ENCODE results near the gene KCP.
"Not testable (repeated sequence)": the region's sequence is repeated elsewhere in the genome, so short reads cannot be mapped to it uniquely, and the experiment has no call there.

Gene KCP

GRCh38 chr7:128910569-128910945, at the start of gene KCP:
TSS of gene KCP (minus strand) at chr7:128910709. CDS start at chr7:128910676, 33 bp downstream.
- no peak for DNase-seq

GRCh38 chr7:128959296-128959695, 48.8 kb upstream of the KCP start:
- no peak for DNase-seq

DNA sequence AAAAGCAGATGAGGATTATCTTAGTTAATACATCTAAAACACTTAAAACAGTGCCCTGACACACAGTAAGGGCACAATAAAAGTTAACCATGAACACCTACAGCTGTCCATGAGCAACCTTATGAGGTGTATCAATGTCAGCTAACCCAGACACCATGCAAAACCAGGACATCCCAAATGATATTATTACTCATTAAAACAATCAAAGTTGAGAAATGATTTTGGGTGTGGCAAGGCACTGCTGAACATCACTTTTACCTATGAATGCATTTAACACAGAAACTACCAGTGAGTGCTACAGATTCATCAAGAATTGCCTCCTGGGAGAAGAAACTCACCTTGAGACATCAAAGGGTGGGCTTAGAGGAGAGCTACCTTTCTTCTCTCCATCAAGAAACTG, 45.5 kb upstream of the KCP start:
- DNase-seq, result no peak

DNA sequence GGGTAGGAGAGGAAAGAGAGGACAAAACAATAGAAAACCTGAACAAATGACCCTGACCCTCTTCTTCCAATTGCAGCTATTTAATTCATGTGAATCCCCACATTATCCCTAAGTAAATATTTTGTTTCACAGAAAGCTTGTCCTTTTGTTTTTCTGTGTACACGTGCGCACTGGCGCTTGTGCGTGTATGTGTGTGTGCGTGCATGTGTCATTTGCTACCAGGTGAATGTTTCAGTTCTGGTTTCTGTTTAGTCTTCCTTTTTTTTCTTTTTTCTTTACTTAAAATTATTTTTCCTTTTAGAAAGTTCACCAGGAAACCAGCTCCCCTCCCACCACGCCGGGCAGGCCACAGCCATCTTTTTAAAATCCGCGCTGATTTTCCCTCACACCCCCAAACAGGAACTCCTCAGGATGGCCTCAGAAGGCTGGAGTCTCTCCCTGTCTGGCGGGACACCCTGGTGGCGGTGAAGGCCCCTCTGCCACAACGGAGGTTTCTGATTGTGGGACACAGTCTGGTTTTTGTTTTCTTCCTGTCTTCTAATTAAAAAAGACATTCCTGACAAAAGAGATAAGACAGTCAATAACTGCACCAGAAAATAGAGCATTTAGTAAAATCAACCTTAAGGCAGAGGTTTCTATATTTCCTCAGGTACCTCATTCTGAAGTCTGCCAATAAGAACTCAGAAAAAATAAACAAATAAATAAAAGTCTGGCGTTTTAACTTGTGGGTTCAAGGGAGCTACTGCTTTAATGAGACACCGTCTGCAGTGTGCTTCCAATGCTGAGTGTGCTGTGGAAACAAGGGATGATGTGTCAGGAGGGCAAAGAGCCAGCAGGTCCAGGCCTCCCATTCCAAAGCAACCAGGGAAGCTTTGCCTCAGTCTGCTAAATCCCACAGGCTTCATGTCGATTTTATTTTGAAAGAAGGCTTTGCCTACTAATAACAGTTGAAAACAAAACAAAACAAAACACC, 44.6 kb upstream of the KCP start:
- DNase-seq, result no peak

DNA sequence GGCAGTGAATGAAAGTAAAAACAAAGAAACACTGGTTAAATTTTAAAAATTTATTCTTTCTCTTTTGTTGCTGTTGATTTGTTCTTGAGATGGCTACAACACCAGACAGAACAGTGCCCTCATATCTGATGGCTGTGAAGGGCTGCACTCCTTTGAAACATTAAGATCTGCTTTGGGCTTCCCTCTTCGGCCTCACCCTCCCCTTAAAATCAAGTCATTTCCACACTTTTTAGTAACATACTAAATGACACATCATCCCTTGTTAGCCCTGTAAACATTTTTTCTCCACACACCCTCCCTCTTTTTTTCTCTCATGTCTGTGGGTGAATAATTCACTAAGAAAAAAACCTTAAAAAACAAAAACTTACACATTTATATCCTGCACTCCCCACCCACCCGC, 43.6 kb upstream of the KCP start:
- no peak for DNase-seq

DNA sequence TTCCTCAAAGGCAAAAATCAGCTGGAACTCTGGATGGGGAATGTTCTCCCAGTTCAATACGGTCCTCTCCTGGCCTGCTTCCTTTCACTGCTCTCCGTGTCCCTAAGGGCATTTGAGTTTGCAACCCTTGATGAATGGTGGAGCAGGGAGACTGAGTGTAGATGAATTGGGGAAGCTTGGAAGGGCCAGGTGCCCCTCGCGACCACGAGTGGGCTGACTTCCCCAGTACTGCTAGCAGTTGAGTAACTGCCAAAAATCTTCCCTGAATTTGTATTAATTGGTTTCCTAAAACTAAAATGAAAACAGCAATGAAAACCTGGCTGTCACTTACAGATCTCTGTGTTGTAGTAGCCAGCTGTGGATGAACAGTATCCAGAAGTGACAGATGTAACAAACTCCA, 40.8 kb upstream of the KCP start:
- DNase-seq, result no peak

DNA sequence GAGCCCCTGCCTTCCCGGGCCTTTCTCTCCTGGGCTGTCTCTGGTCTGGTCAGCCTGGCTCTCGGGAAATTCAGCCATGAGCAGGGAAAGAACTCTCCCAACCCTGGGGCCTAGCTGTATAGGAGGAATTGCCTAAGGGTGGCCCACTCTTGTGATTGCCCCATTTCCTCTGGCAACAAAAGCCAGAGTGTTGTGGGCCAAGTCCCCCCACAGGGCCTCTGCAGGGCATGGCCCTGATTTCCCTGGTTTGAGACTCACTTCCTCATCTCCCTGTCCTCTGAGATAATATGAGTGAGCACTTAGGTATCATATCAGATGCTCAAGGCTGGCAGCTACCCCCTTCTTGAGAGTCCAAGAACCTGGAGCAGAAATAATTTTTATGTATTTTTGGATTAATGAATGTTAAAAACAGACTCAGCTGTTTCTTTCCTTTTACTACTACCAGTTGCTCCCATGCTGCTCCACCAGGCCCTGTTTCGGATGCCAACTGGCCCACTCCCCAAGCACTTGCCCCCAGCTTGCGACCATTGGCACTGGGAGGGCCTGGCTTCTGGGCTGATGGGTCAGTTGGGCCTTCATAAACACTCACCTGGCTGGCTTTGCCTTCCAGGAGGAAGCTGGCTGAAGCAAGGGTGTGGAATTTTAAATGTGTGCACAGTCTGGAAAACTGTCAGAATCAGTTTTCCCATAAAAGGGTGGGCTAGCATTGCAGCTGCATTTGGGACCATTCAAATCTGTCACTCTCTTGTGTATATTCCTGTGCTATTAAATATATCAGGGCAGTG, 38.7 kb upstream of the KCP start:
- DNase-seq, result no peak

- no peak for DNase-seq
These were observed 37.9 kb upstream of the KCP start for GRCh38 chr7:128948312-128948973.

- DNase-seq, result no peak
These were observed 37.3 kb upstream of the KCP start for GRCh38 chr7:128947854-128948253.

DNA sequence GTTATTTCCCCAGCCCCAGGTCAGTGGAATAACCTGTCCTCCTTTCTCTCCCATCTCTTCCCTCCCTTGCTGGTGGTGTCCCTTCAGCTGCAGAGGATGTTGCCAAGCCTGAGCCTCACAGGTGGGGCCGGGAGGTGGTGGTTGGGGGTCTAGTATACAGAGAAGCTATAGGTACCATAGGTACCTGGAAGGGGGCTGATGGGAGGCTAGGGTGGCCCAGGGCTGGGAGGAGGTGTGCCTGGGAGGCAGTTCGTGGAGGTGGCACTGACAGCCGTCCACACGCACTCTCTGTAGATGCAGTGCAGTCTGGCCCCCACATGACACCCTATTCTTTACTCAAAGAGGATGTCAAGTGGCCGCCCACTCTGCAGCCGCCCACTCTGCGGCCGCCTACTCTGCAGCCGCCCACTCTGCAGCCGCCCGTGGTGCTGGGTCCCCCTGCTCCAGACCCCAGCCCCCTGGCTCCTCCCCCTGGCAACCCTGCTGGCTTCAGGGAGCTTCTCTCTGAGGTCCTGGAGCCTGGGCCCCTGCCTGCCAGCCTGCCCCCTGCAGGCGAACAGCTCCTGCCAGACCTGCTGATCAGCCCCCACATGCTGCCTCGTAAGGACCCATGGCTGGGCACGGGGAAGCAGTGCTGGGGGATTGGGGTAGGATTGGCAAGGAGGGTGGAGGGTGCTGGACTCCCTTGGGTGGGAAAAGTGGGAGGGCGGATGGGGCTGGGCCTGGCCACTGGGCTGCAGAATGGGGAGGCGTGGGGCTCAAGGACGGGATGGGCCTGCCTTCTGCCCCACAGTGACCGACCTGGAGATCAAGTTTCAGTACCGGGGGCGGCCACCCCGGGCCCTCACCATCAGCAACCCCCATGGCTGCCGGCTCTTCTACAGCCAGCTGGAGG, 36.7 kb upstream of the KCP start:
- DNase-seq, result no peak

DNA sequence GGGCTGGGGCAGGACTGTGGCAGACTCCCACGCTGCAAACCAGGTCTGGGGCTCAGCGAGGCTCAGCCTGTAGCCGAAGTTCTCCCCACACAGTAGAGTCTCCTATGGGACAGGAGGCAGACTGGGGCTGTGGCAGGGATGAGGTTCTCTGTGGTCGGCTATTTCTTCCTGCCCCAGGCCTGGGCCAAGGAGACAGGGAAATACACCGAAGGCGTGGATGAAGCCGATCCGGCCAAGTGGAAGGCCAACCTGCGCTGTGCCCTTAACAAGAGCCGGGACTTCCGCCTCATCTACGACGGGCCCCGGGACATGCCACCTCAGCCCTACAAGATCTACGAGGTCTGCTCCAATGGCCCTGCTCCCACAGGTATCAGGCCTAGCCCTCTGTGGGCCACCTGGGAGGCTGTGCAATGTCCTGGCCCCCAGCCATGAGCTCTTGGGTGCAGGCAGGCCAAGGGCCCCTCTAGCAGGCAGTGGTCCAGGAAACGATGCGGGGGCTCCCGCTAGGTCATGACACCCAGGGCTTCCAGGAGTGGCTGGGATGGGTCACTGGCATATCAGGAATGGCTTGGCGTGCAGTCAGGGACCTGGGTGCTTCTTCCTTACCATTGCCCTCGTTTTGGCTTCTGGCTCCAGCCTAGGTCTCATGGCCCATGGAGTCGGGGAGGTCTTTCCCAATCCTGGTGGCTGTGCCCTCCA, 35.3 kb upstream of the KCP start:
- DNase-seq, result no peak

DNA sequence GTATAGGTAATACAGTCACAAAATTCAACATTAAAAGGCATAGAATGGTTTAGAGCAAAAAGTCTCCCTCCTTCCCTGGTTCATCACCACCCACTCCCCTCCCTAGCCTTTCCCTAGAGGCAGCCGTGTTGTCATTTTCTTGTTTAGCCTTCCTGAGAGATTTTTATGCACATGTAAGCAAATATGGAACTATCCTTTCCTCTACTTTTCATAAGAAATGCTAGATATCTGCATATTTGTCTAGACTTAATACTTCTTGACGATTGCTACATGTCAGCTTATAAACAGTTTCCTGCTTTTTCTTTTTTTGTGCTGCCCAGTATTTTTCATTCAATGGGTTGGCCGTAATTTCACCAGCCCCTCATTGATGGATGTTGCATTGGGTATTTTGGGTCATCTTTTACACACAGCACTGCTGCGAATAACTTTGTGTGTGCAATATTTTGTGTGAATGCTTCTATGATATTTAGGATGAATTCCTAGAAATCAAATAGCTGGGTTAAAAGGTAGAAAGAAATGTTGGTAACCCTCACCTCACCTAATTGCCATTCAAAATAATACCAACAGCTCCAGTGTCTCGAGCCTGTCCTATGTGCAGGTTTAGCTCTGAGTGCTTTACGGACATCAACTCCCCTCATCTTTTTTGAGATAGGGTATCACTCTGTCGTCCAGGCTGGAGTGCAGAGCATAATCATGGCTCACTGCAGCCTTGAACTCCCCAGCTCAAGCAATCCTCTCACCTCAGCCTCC, 34.2 kb upstream of the KCP start:
- DNase-seq, result no peak

DNA sequence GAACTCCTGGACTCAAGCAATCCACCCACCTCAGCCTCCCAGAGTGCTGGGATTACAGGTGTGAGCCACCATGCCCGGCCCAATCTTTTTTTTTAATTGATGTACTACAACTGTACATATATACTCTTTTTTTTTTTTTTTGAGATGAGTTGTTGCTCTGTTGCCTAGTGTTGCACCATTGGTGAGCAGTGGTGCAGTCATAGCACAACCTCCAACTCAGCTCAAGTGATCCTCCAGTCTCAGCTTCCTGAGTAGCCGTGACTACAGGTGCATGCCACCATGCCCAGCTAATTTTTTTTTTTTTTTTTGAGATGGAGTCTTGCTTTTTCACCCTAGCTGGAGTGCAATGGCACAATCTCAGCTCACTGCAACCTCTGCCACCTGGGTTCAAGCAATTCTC, 32.7 kb upstream of the KCP start:
- not testable (repeated sequence) for DNase-seq

- no peak for DNase-seq
These were observed 31.5 kb upstream of the KCP start for GRCh38 chr7:128941946-128942526.

DNA sequence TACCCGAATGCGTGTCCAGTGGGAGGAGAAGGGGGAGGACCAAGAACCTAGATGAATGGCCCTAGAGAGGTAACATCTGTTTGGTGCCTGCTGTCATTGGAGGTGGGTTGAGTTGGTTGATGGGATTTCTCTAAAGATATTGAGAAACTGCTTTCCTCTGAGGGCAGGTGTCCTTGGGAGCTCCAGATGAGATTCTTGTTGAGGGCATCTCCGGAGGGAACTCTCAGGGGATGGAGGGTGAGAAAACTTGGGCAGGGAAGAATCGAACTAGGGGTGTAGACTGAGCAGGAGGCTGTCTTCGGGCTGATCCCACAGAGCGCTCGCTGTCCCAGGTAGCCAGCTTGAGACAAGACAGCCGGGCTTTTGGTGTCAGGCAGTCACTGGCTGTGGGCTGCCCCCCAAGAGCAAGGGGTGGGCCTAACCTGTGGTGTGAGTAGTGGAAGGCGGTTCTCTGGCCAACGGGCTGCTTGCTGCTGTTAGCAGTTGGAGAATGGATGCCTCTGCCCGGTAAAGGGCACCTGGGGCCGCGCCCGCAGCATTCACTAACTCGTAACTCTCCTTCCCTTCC, 30.9 kb upstream of the KCP start:
- DNase-seq, result no peak

GRCh38 chr7:128940494-128941322, 30.2 kb upstream of the KCP start:
- DNase-seq, result no peak

DNA sequence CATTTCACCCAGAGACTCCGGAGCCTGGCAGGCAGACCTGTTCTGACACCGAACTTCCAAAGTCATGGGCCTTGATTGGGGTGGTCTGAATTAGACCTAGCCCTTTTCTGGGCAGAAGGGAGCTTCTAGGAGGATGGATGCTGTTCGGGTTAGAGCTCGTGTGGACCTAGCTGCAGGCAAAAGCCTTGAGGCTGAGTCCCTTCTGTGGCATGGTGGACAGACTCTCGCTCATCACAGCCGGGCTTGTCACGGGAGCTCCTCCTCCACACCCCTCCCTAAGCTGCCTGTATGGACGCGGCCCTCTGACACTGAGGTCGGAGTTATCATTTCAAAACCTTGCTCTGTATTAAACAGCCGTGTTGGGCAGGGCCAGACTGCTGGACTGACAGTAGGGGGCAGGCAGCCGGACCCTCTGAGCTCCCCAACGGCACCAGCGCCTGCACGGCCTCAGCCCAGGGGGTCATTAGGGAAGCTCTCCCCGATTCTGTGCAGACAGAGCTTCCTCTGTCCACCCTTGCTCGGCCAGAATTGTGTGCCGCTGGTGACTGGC, 29.4 kb upstream of the KCP start:
- DNase-seq, result no peak

DNA sequence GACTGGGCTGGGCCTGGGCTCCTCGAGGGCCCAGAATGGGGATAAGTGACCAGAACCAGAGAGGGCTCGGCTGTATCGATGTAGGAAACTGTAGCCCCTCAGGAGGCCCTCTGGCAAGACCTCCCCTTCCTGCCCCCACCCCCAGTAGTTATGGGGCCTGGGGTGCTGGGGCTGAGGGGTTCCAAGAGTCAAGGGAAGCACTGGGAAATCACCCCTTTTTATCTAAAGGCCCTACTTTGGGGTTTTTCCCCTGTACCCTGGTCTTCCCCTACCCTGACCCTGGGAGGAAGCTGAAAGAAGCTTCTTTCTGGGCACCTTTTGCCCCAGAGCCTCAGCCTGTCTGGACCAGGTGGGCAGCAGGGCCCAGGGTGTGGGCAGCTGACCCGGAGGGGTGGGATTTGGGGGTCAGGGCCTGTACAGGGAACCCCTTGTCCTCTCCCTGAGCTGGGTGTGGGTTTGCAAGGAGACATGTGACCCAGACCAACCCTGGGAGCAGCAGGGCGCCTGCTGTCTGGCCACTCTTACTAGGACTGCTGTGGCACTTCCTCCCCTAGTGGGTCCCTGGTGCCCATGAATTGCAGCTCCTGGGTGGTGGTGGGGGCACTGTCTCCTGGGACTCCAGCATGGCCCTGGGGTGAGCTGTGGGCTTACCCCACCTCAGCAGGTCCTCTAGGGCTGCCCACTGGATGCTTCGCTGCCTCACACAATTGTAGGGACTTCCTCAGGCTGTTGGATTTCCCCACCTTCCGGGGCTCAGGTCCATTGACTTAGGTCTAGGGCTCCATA, 28.8 kb upstream of the KCP start:
- no peak for DNase-seq
